H1 (cell line): ENCODE measurements around the gene AHCY. TPM values are rescaled to one million over a fixed set of nuclear protein-coding genes. Genes with fewer than 3 reads are reported as not detected.

ENCODE experiments used
- CTCF ChIA-PET: fragments of 300-600 bp; sonication (Branson Sonifier 250); formaldehyde crosslinking; loops from one replicate; lab custom pipeline; 2021; ENCODE audit not compliant: partially characterized antibody; lab: Charles Lee
- POLR2A ChIA-PET: fragments of 300-600 bp; sonication (Branson Sonifier 250); formaldehyde crosslinking; loops from one replicate; lab custom pipeline; 2021; ENCODE audit warnings: inconsistent platforms; ENCODE audit not compliant: partially characterized antibody; lab: Charles Lee
- DNase-seq, 2 experiments: peaks; one replicate each; pipeline versions ENCODE4 v3.0.0 to v3.0.0-alpha.2; 2010 to 2022; ENCODE audit warnings: low spot score in 2 of 2, low read depth in 1 of 2, mixed read lengths in 1 of 2
- FAIRE-seq: peaks from 2 replicates; lab custom pipeline; 2011; peaks lifted over from hg19 to GRCh38; lab: Jason Lieb, UNC
- H2AFZ ChIP-seq: 2 replicates; pipeline ENCODE4 v1.8.1; 2012; ENCODE audit warnings: low read length, inconsistent platforms
- H2AK5ac ChIP-seq: 2 replicates; pipeline ENCODE4 v1.6.1; 2013; ENCODE audit warnings: low read depth, low read length
- H2BK120ac ChIP-seq: replicated peaks from 2 replicates; pipeline ENCODE3; 2013; ENCODE audit warnings: low read depth, low read length, inconsistent platforms
- H2BK12ac ChIP-seq: 2 replicates; pipeline ENCODE4 v1.6.1; 2013; ENCODE audit warnings: low read depth, low read length
- H2BK15ac ChIP-seq: 2 replicates; pipeline ENCODE4 v1.6.1; 2013; ENCODE audit warnings: low read length
- H2BK20ac ChIP-seq: 2 replicates; pipeline ENCODE4 v1.6.1; 2013; ENCODE audit warnings: low read length
- H2BK5ac ChIP-seq: 2 replicates; pipeline ENCODE4 v1.6.1; 2013; ENCODE audit warnings: low read depth, low read length
- H3K14ac ChIP-seq: 2 replicates; pipeline ENCODE4 v1.6.1; 2013; ENCODE audit warnings: inconsistent platforms; ENCODE audit not compliant: insufficient read length
- H3K18ac ChIP-seq: 2 replicates; pipeline ENCODE4 v1.6.1; 2013; ENCODE audit warnings: low read length; ENCODE audit errors: extremely low read depth
- H3K23ac ChIP-seq: 2 replicates; pipeline ENCODE4 v1.6.1; 2013; ENCODE audit warnings: inconsistent platforms; ENCODE audit not compliant: insufficient read length
- H3K23me2 ChIP-seq: 2 replicates; pipeline ENCODE4 v1.6.1; 2013; ENCODE audit warnings: low read depth, low read length
- H3K27ac ChIP-seq: 2 replicates; pipeline ENCODE4 v1.6.1; 2011; ENCODE audit warnings: low read depth, low read length, inconsistent platforms
- H3K27me3 ChIP-seq, 4 experiments: replicated peaks in 1 of 4; 1 replicate in 1 of 4; 2 replicates in 3 of 4; pipeline versions ENCODE4 v1.6.1 to v1.8.1; 2011 to 2013; ENCODE audit warnings: low read length in 3 of 4, mild to moderate bottlenecking in 3 of 4, inconsistent platforms in 2 of 4, mixed read lengths in 2 of 4, moderate library complexity in 1 of 4; ENCODE audit not compliant: control insufficient read depth in 3 of 4, insufficient read depth in 3 of 4; ENCODE audit errors: extremely low read depth in 1 of 4
- H3K36me3 ChIP-seq, 4 experiments: 2 replicates each; pipeline versions ENCODE4 v1.6.1 to v1.8.1; 2011 to 2013; ENCODE audit warnings: mild to moderate bottlenecking in 4 of 4, low read length in 3 of 4, moderate library complexity in 2 of 4, control low read depth in 1 of 4, inconsistent platforms in 1 of 4; ENCODE audit not compliant: insufficient read depth in 4 of 4, control insufficient read depth in 2 of 4
- H3K4ac ChIP-seq: replicated peaks from 2 replicates; pipeline ENCODE3; 2013; ENCODE audit warnings: low read length, low read depth, mixed read lengths, inconsistent platforms; ENCODE audit not compliant: insufficient read length
- H3K4me1 ChIP-seq, 4 experiments: replicated peaks in 1 of 4; 1 replicate in 1 of 4; 2 replicates in 3 of 4; pipeline versions ENCODE4 v1.6.1 to v1.8.1; 2011 to 2013; ENCODE audit warnings: low read length in 3 of 4, inconsistent platforms in 2 of 4, mixed read lengths in 1 of 4; ENCODE audit not compliant: insufficient read depth in 4 of 4, control insufficient read depth in 3 of 4
- H3K4me2 ChIP-seq, 2 experiments: 2 replicates each; pipeline versions ENCODE4 v1.6.1 to v1.8.1; 2011 to 2013; ENCODE audit warnings: low read depth in 2 of 2, low read length in 2 of 2, control low read depth in 1 of 2, inconsistent platforms in 1 of 2, mild to moderate bottlenecking in 1 of 2; ENCODE audit not compliant: insufficient read depth in 1 of 2
- H3K4me3 ChIP-seq, 4 experiments: fragments of 200-600, 300-600 bp in 1 of 4; sonication (generic), shearing (Covaris generic), sonication (Bioruptor Twin) in 1 of 4; 2 replicates each; pipeline versions ENCODE4 v1.5.1 to v1.8.1; 2011 to 2016; ENCODE audit warnings: low read length in 4 of 4, low read depth in 3 of 4, control low read depth in 2 of 4, inconsistent platforms in 2 of 4, mild to moderate bottlenecking in 2 of 4, mixed read lengths in 1 of 4, moderate library complexity in 1 of 4; ENCODE audit not compliant: insufficient read depth in 2 of 4; ENCODE audit errors: extremely low read depth in 1 of 4
- H3K56ac ChIP-seq: replicated peaks from 2 replicates; pipeline ENCODE3; 2013; ENCODE audit warnings: low read depth, mild to moderate bottlenecking, mixed read lengths, low read length, inconsistent platforms; ENCODE audit not compliant: insufficient read length
- H3K79me1 ChIP-seq: 2 replicates; pipeline ENCODE4 v1.6.1; 2013; ENCODE audit warnings: low read depth, low read length, control low read depth
- H3K79me2 ChIP-seq, 2 experiments: 2 replicates each; pipeline versions ENCODE4 v1.6.1 to v1.8.1; 2012 to 2013; ENCODE audit warnings: low read length in 2 of 2, mild to moderate bottlenecking in 2 of 2, inconsistent platforms in 1 of 2; ENCODE audit not compliant: insufficient read depth in 2 of 2, control insufficient read depth in 1 of 2
- H3K9ac ChIP-seq, 4 experiments: replicated peaks in 1 of 4; 1 replicate in 1 of 4; 2 replicates in 3 of 4; pipeline versions ENCODE4 v1.6.1 to v1.8.1; 2011 to 2013; ENCODE audit warnings: low read depth in 3 of 4, low read length in 3 of 4, control low read depth in 2 of 4, mild to moderate bottlenecking in 2 of 4, moderate library complexity in 2 of 4, inconsistent platforms in 1 of 4; ENCODE audit errors: extremely low read depth in 1 of 4
- H3K9me3 ChIP-seq, 2 experiments: 2 replicates each; pipeline versions ENCODE4 v1.6.1 to v1.8.1; 2012 to 2013; ENCODE audit warnings: mild to moderate bottlenecking in 2 of 2, moderate library complexity in 2 of 2, control low read depth in 1 of 2, inconsistent platforms in 1 of 2, low read depth in 1 of 2, low read length in 1 of 2, mixed read lengths in 1 of 2; ENCODE audit not compliant: insufficient read depth in 2 of 2
- H4K20me1 ChIP-seq, 2 experiments: replicated peaks in 1 of 2; 2 replicates each; pipeline versions ENCODE3 to v1.8.1; 2011 to 2013; ENCODE audit warnings: inconsistent platforms in 2 of 2, low read length in 2 of 2, mild to moderate bottlenecking in 1 of 2; ENCODE audit not compliant: insufficient read depth in 2 of 2, control insufficient read depth in 1 of 2
- H4K5ac ChIP-seq: 2 replicates; pipeline ENCODE4 v1.6.1; 2013; ENCODE audit warnings: low read length, low read depth, mixed read lengths, inconsistent platforms; ENCODE audit not compliant: insufficient read length
- H4K8ac ChIP-seq: 2 replicates; pipeline ENCODE4 v1.8.0; 2013; ENCODE audit warnings: mild to moderate bottlenecking, moderate library complexity, low read length, inconsistent platforms; ENCODE audit not compliant: insufficient read depth; ENCODE audit errors: extremely low read depth
- H4K91ac ChIP-seq: replicated peaks from 2 replicates; pipeline ENCODE3; 2013; ENCODE audit warnings: low read length, mixed read lengths, inconsistent platforms; ENCODE audit not compliant: insufficient read length
- CEBPB ChIP-seq: IDR thresholded peaks from 2 replicates; pipeline ENCODE4 v1.6.1; 2012; ENCODE audit warnings: low read depth, low read length
- KDM5A ChIP-seq: fragments of 200-600 bp; IDR thresholded peaks from 2 replicates; pipeline ENCODE4 v1.7.1; 2012; ENCODE audit warnings: mild to moderate bottlenecking, low read length, inconsistent platforms, mixed read lengths
- WGBS, 2 experiments: shearing (Covaris generic) in 1 of 2; methylation state at CpG; one replicate each; pipeline versions ENCODE4 v1.1.6 to v1.1.7; 2013 to 2015; ENCODE audit warnings: low lambda C conversion rate in 2 of 2, mixed read lengths in 2 of 2, inconsistent platforms in 1 of 2, low coverage in 1 of 2, missing lambda C conversion rate in 1 of 2; ENCODE audit not compliant: insufficient replicate concordance in 2 of 2, insufficient coverage in 1 of 2, insufficient read length in 1 of 2; ENCODE audit errors: extremely low coverage in 1 of 2, missing lambda C conversion rate in 1 of 2; 5-methylcytosine and 5-hydroxymethylcytosine counted together
- polyA plus RNA-seq, 7 experiments: library from polyadenylated mRNA; depleted of rRNA in 3 of 7; stranded (reverse) in 5 of 7; unstranded in 2 of 7; fragments of >200 nt in 5 of 7; fragments of 200-250 nt in 2 of 7; gene quantifications; 1 replicate in 5 of 7; 2 replicates in 1 of 7; 4 replicates in 1 of 7; pipeline versions ENCODE4 v1.2.1 to v1.2.3, GENCODE V29; 2011 to 2013; ENCODE audit warnings: missing spikeins in 2 of 7, mixed read lengths in 2 of 7
- total RNA-seq: library from RNA; stranded (reverse); fragmentation: NEBNext Ultra II Directional; extraction: Animal tissue kit (Norgen Biotek cat#: 25700); gene quantifications from 2 replicates; pipeline ENCODE4 v1.2.1, GENCODE V29; 2021
- TF ChIP-seq, protein P1 (sequence below), 3 experiments: IDR thresholded peaks; 1 replicate in 2 of 3; 2 replicates in 1 of 3; pipeline versions ENCODE4 v1.5.1 to v1.6.1; 2011; ENCODE audit warnings: low read length in 3 of 3, mild to moderate bottlenecking in 3 of 3, inconsistent platforms in 2 of 3, low read depth in 1 of 3, moderate library complexity in 1 of 3; ENCODE audit not compliant: insufficient read depth in 1 of 3; ENCODE audit errors: control extremely low read depth in 1 of 3
- TF ChIP-seq, protein P2 (sequence below): IDR thresholded peaks from 2 replicates; pipeline ENCODE4 v1.6.1; 2012; ENCODE audit warnings: inconsistent platforms

The AHCY gene
- total and polyA plus RNA-seq, 2 of the 8 experiments (the other 6 are each of a cell fraction or from before 2014, with no cell fraction given) = 404 to 638 TPM

DNA sequence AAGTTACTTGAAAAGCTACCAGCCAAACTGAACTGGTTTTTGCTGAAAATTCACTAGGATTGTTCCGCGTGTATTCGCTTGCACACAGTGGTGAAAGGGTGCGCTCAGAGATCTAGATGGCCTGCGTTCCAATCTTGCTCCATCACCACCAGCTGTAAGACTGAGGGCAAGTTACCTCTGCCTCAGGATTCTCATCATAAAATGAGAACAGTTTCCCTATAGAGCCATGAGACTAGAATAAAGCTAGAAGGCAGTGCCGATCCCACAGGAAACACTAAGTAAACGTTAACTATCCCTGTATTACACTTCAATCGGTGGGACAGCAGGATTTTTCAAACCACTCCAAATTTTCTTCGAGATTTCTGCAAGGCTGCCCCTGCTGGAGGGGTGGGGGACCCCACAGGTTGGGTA is 838 bp downstream of the AHCY start:
- Histone ChIP-seq H4K91ac (no peak overlapping the region), H2BK5ac (peak overlapping the region; percentile 68), H3K4me1 (peaks cover 3 to 9% (median 7%) of the 10 kb centered on the region in 4 experiments; a peak in 6 of 7 replicates), H4K5ac (peak overlapping the region; percentile 51), H4K20me1 (peaks cover 15 to 23% of the 10 kb centered on the region in 2 experiments), H3K23me2 (peaks cover 4% of the 10 kb centered on the region; the same call in 1 of the 2 replicates), H3K4me3 (peak overlapping the region; percentile 69 to 94 (median 86)), H3K23ac (no peak overlapping the region), H3K18ac (peak overlapping the region; percentile 71; the same call in 1 of the 2 replicates), H3K79me2 (peaks cover 19 to 50% of the 10 kb centered on the region in 2 experiments), H3K36me3 (peaks cover 0 to 4% (median 0%) of the 10 kb centered on the region in 4 experiments; a peak in 4 of 8 replicates), H2BK15ac (no peak overlapping the region), H2AK5ac (peak overlapping the region; percentile 94), H4K8ac (peak overlapping the region; percentile 93; the same call in 1 of the 2 replicates), H3K9ac (peak overlapping the region; percentile 71 to 98 (median 92)), H3K79me1 (peaks cover 13% of the 10 kb centered on the region), H2AFZ (no peak overlapping the region), H2BK120ac (peak overlapping the region; percentile 10), H2BK20ac (no peak overlapping the region), H3K9me3 (no peaks in the 10 kb centered on the region), H3K4ac (peak overlapping the region; percentile 82), H3K27ac (peak overlapping the region; percentile 92), H3K14ac (no peak overlapping the region), H3K56ac (no peak overlapping the region), H3K27me3 (no peaks in the 10 kb centered on the region), H2BK12ac (no peak overlapping the region), H3K4me2 (peak overlapping the region; percentile 86 to 94)
- TF ChIP-seq, protein P1, sequence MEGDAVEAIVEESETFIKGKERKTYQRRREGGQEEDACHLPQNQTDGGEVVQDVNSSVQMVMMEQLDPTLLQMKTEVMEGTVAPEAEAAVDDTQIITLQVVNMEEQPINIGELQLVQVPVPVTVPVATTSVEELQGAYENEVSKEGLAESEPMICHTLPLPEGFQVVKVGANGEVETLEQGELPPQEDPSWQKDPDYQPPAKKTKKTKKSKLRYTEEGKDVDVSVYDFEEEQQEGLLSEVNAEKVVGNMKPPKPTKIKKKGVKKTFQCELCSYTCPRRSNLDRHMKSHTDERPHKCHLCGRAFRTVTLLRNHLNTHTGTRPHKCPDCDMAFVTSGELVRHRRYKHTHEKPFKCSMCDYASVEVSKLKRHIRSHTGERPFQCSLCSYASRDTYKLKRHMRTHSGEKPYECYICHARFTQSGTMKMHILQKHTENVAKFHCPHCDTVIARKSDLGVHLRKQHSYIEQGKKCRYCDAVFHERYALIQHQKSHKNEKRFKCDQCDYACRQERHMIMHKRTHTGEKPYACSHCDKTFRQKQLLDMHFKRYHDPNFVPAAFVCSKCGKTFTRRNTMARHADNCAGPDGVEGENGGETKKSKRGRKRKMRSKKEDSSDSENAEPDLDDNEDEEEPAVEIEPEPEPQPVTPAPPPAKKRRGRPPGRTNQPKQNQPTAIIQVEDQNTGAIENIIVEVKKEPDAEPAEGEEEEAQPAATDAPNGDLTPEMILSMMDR (IDR thresholded peaks at IDR 0.05; ENCODE audit: control extremely low read depth in 1 of 3, insufficient read depth in 1 of 3, low read depth in 1 of 3, low read length in 3 of 3) = peak in 2 of 3 experiments; percentile 24 to 37; a peak in 2 of 4 replicates
- TF ChIP-seq, protein P2, sequence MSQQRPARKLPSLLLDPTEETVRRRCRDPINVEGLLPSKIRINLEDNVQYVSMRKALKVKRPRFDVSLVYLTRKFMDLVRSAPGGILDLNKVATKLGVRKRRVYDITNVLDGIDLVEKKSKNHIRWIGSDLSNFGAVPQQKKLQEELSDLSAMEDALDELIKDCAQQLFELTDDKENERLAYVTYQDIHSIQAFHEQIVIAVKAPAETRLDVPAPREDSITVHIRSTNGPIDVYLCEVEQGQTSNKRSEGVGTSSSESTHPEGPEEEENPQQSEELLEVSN = no peak
- TF ChIP-seq KDM5A = 0 out of 2 replicates have a peak, but pooled peaks have one; percentile 38
- TF ChIP-seq CEBPB = peak; percentile 56
- ChIA-PET POLR2A (interaction anchor here (0.6 to 4.3 kb wide), 40 partner anchors 8 to 405 kb away, joined by 3 to 29 read pairs (median 4); partner anchors contain the start of genes DYNLRB1, ITCH and TP53INP2), CTCF (interaction anchor here (0.7 to 2.8 kb wide), 5 partner anchors 10 to 220 kb away, joined by 4 to 18 read pairs (median 4); no protein-coding TSS in a partner anchor)
- no peak for FAIRE-seq
- DNase-seq = no peak
- WGBS, 2 experiments = 37% methylated on average over 9 of the region's 9 CpGs; no CpG with 5 or more reads in 1 of the 2 experiments
